DND-41 (cell line): ENCODE results near the gene PLCB4.

Source experiments
- ATAC-seq: fragments of 200-7000 bp; cut with Tn5 transposase; 3 replicates; pipeline ENCODE4 v1.9.1; 2021; ENCODE audit warnings: low read depth; ENCODE audit not compliant: insufficient read depth
- DNase-seq: peaks from one replicate; pipeline ENCODE4 v3.0.0-alpha.2; 2020
- H2AFZ ChIP-seq: 2 replicates; pipeline ENCODE4 v1.6.0; 2012; ENCODE audit warnings: low read depth, low read length
- H3K27ac ChIP-seq: 2 replicates; pipeline ENCODE4 v1.5.1; 2012; ENCODE audit warnings: low read length, inconsistent platforms
- H3K27me3 ChIP-seq: fragments of 200-600 bp; sonication (generic); 2 replicates; pipeline ENCODE4 v1.6.0; 2012; ENCODE audit warnings: low read length, mild to moderate bottlenecking, inconsistent platforms; ENCODE audit not compliant: insufficient read depth, poor library complexity
- H3K36me3 ChIP-seq: 2 replicates; pipeline ENCODE4 v1.5.1; 2012; ENCODE audit warnings: low read length, inconsistent platforms; ENCODE audit not compliant: insufficient read depth
- H3K4me1 ChIP-seq: 2 replicates; pipeline ENCODE4 v1.5.1; 2012; ENCODE audit warnings: mild to moderate bottlenecking, low read length; ENCODE audit not compliant: insufficient read depth
- H3K4me2 ChIP-seq: 2 replicates; pipeline ENCODE4 v1.6.0; 2012; ENCODE audit warnings: mild to moderate bottlenecking, moderate library complexity, low read length, inconsistent platforms; ENCODE audit not compliant: insufficient read depth
- H3K4me3 ChIP-seq, 2 experiments: fragments of 200-600 bp in 1 of 2; shearing (Covaris generic) in 1 of 2; 2 replicates each; pipeline ENCODE4 v1.5.1; 2012 to 2016; ENCODE audit warnings: inconsistent platforms in 2 of 2, low read length in 2 of 2, mild to moderate bottlenecking in 2 of 2, low read depth in 1 of 2, moderate library complexity in 1 of 2
- H3K79me2 ChIP-seq: 2 replicates; pipeline ENCODE4 v1.6.0; 2012; ENCODE audit warnings: low read length, inconsistent platforms; ENCODE audit not compliant: insufficient read depth
- H3K9ac ChIP-seq: 2 replicates; pipeline ENCODE4 v1.6.0; 2012; ENCODE audit warnings: low read depth, mild to moderate bottlenecking, inconsistent platforms, low read length, moderate library complexity
- H3K9me3 ChIP-seq: 2 replicates; pipeline ENCODE4 v1.5.1; 2012; ENCODE audit warnings: low read length, moderate library complexity, mild to moderate bottlenecking, inconsistent platforms; ENCODE audit not compliant: insufficient read depth, severe bottlenecking
- H4K20me1 ChIP-seq: 2 replicates; pipeline ENCODE4 v1.6.0; 2012; ENCODE audit warnings: low read length; ENCODE audit not compliant: insufficient read depth
- CTCF ChIP-seq: IDR thresholded peaks from 2 replicates; pipeline ENCODE4 v1.5.1; 2012; ENCODE audit warnings: borderline replicate concordance, low read length, moderate library complexity, mild to moderate bottlenecking; ENCODE audit not compliant: poor library complexity, severe bottlenecking; ENCODE audit errors: extremely low read depth
- EZH2 ChIP-seq: IDR thresholded peaks from 3 replicates; pipeline ENCODE4 v1.6.1; 2012; ENCODE audit warnings: borderline replicate concordance, low read depth, mild to moderate bottlenecking, moderate library complexity, low read length, inconsistent platforms; ENCODE audit not compliant: severe bottlenecking

The PLCB4 gene

GRCh38 chr20:9198460-9198859 is 129.6 kb downstream of the PLCB4 start:
- H3K4me3 ChIP-seq, result no peak overlapping the region
- no peaks in the 10 kb centered on the region for H3K27me3 ChIP-seq
- no peaks in the 10 kb centered on the region for H3K79me2 ChIP-seq
- H3K9me3 ChIP-seq, result no peaks in the 10 kb centered on the region
- no peak overlapping the region for H3K9ac ChIP-seq
- no peaks in the 10 kb centered on the region for H3K4me1 ChIP-seq
- DNase-seq, result no peak
- TF ChIP-seq CTCF (no peak), EZH2 (no peak)
- no peak overlapping the region for H2AFZ ChIP-seq
- no peak overlapping the region for H3K4me2 ChIP-seq
- H3K27ac ChIP-seq, result no peak overlapping the region
- ATAC-seq, result no peak
- no peaks in the 10 kb centered on the region for H4K20me1 ChIP-seq
- no peaks in the 10 kb centered on the region for H3K36me3 ChIP-seq

- no peaks in the 10 kb centered on the region for H3K27me3 ChIP-seq
- H3K27ac ChIP-seq, result no peak overlapping the region
- H3K4me2 ChIP-seq, result no peak overlapping the region
- ATAC-seq (no peak), DNase-seq (no peak)
- TF ChIP-seq EZH2 (no peak), CTCF (no peak)
- H3K36me3 ChIP-seq, result no peaks in the 10 kb centered on the region
- no peak overlapping the region for H3K4me3 ChIP-seq
- H2AFZ ChIP-seq, result no peak overlapping the region
- no peaks in the 10 kb centered on the region for H3K9me3 ChIP-seq
- H3K4me1 ChIP-seq, result no peaks in the 10 kb centered on the region
- H3K9ac ChIP-seq, result no peak overlapping the region
- H3K79me2 ChIP-seq, result no peaks in the 10 kb centered on the region
- H4K20me1 ChIP-seq, result no peaks in the 10 kb centered on the region
These were observed 131.3 kb downstream of the PLCB4 start for GRCh38 chr20:9200196-9200595.

GRCh38 chr20:9200620-9201019 is 131.7 kb downstream of the PLCB4 start:
- H3K4me1 ChIP-seq, result no peaks in the 10 kb centered on the region
- H3K27ac ChIP-seq, result no peak overlapping the region
- H3K9ac ChIP-seq, result no peak overlapping the region
- no peaks in the 10 kb centered on the region for H3K27me3 ChIP-seq
- DNase-seq (no peak), ATAC-seq (no peak)
- no peak overlapping the region for H3K4me2 ChIP-seq
- no peaks in the 10 kb centered on the region for H4K20me1 ChIP-seq
- H3K36me3 ChIP-seq, result no peaks in the 10 kb centered on the region
- H3K9me3 ChIP-seq, result no peaks in the 10 kb centered on the region
- no peak for TF ChIP-seq CTCF
- no peak for TF ChIP-seq EZH2
- no peak overlapping the region for H3K4me3 ChIP-seq
- no peaks in the 10 kb centered on the region for H3K79me2 ChIP-seq
- H2AFZ ChIP-seq, result no peak overlapping the region

- no peak overlapping the region for H3K27ac ChIP-seq
- H3K27me3 ChIP-seq, result no peaks in the 10 kb centered on the region
- no peak overlapping the region for H3K4me3 ChIP-seq
- no peaks in the 10 kb centered on the region for H4K20me1 ChIP-seq
- no peaks in the 10 kb centered on the region for H3K4me1 ChIP-seq
- TF ChIP-seq EZH2 (no peak), CTCF (no peak)
- H2AFZ ChIP-seq, result no peak overlapping the region
- no peak overlapping the region for H3K9ac ChIP-seq
- H3K4me2 ChIP-seq, result no peak overlapping the region
- H3K79me2 ChIP-seq, result no peaks in the 10 kb centered on the region
- no peaks in the 10 kb centered on the region for H3K9me3 ChIP-seq
- DNase-seq, result no peak
- H3K36me3 ChIP-seq, result no peaks in the 10 kb centered on the region
- ATAC-seq, result no peak
These were observed 133.7 kb downstream of the PLCB4 start for GRCh38 chr20:9202420-9203080.
